Measurements from ENCODE around the gene NPEPL1. TPM values are rescaled to one million over a fixed set of nuclear protein-coding genes. Genes with fewer than 3 reads are reported as not detected.

NPEPL1 gene
- total RNA-seq, 4 donors from 2014 or later, result 41.6 to 56.0 (median 47.2) TPM

GRCh38 chr20:58658760-58659159 is 33.8 kb upstream of the NPEPL1 start:
- H3K27me3 ChIP-seq, result no peaks in the 10 kb centered on the region
- H3K27ac ChIP-seq, result no peak overlapping the region
- intact Hi-C loops (cut with DNase I), result loop anchor here (10.0 kb wide), 1 partner anchor 196 kb away; the partner anchor contains the start of genes GNAS and GNAS-AS1
- no peaks in the 10 kb centered on the region for H3K9me3 ChIP-seq
- no peaks in the 10 kb centered on the region for H3K36me3 ChIP-seq
- H3K4me1 ChIP-seq, result peaks cover 26 to 39% of the 10 kb centered on the region in 2 donors
- 89 to 92% methylated on average over 4 of the region's 4 CpGs for WGBS, 2 donors
- H3K4me3 ChIP-seq (replicated peaks in 1 of 3), result no peak overlapping the region
- no peak for TF ChIP-seq POLR2A (IDR thresholded peaks at IDR 0.05)
- no peak for TF ChIP-seq CTCF (IDR thresholded peaks at IDR 0.05)
- no peak for DNase-seq

GRCh38 chr20:58659841-58660240 is 32.8 kb upstream of the NPEPL1 start:
- intact Hi-C loops (cut with DNase I), result loop anchor here (10.0 kb wide), 1 partner anchor 195 kb away; the partner anchor contains the start of genes GNAS and GNAS-AS1
- H3K27me3 ChIP-seq, result no peaks in the 10 kb centered on the region
- no peaks in the 10 kb centered on the region for H3K36me3 ChIP-seq
- DNase-seq, result no peak
- 65 to 75% methylated on average over 3 of the region's 3 CpGs for WGBS, 2 donors
- H3K9me3 ChIP-seq, result no peaks in the 10 kb centered on the region
- peaks cover 21 to 39% of the 10 kb centered on the region in 2 donors for H3K4me1 ChIP-seq
- no peak overlapping the region for H3K4me3 ChIP-seq (replicated peaks in 1 of 3)
- TF ChIP-seq POLR2A (IDR thresholded peaks at IDR 0.05), result no peak
- TF ChIP-seq CTCF (IDR thresholded peaks at IDR 0.05), result no peak
- peak overlapping the region in 2 of 3 donors; percentile 11 to 86 for H3K27ac ChIP-seq

GRCh38 chr20:58660855-58661597 is 31.6 kb upstream of the NPEPL1 start:
- no peaks in the 10 kb centered on the region for H3K27me3 ChIP-seq
- peak overlapping the region; percentile 75 to 86 (median 77) for H3K27ac ChIP-seq
- H3K4me1 ChIP-seq, result peaks cover 17 to 33% of the 10 kb centered on the region in 2 donors
- intact Hi-C loops (cut with DNase I), result no loop called here
- no peaks in the 10 kb centered on the region for H3K9me3 ChIP-seq
- no peak overlapping the region for H3K4me3 ChIP-seq (replicated peaks in 1 of 3)
- TF ChIP-seq POLR2A (IDR thresholded peaks at IDR 0.05) (peak in 1 of 2 donors; percentile 6), CTCF (IDR thresholded peaks at IDR 0.05) (no peak)
- H3K36me3 ChIP-seq, result no peaks in the 10 kb centered on the region
- DNase-seq, result peak; percentile 55 to 62
- 25 to 38% methylated on average over 14 of the region's 14 CpGs for WGBS, 2 donors

- intact Hi-C loops (cut with DNase I), result no loop called here
- 66 to 70% methylated on average over 12 of the region's 12 CpGs for WGBS, 2 donors
- TF ChIP-seq CTCF (IDR thresholded peaks at IDR 0.05), result no peak
- H3K9me3 ChIP-seq, result no peaks in the 10 kb centered on the region
- no peaks in the 10 kb centered on the region for H3K36me3 ChIP-seq
- peak in 1 of 2 donors; percentile 34 for DNase-seq
- H3K4me3 ChIP-seq (replicated peaks in 1 of 3), result no peak overlapping the region
- no peaks in the 10 kb centered on the region for H3K27me3 ChIP-seq
- peak overlapping the region; percentile 75 to 86 (median 77) for H3K27ac ChIP-seq
- H3K4me1 ChIP-seq, result peaks cover 15 to 31% of the 10 kb centered on the region in 2 donors
These were observed 30.8 kb upstream of the NPEPL1 start for GRCh38 chr20:58661598-58662473.
